Esophagus muscularis mucosa (tissue), 4 donors: ENCODE data around the gene MTMR8.

Experiments
- EP300 ChIP-seq: sonication (generic); formaldehyde crosslinking; IDR thresholded peaks from one replicate; pipeline ENCODE4 v1.6.1; 2017; ENCODE audit warnings: antibody characterized with exemption
- POLR2AphosphoS5 ChIP-seq, 2 donors: sonication (generic); formaldehyde crosslinking; IDR thresholded peaks; one replicate each; pipeline ENCODE4 v1.6.1; 2017; ENCODE audit warnings: antibody characterized with exemption in 2 of 2
- TF ChIP-seq, protein P1 (sequence below), 3 experiments: fragments of 200-600 bp in 2 of 3; fragments of 450-650 bp in 1 of 3; sonication (generic) in 2 of 3; IDR thresholded peaks; one replicate each; pipeline ENCODE4 v1.5.1; 2017 to 2019; ENCODE audit warnings: antibody characterized with exemption in 3 of 3, mild to moderate bottlenecking in 2 of 3, moderate library complexity in 1 of 3

- TF ChIP-seq, protein P1, sequence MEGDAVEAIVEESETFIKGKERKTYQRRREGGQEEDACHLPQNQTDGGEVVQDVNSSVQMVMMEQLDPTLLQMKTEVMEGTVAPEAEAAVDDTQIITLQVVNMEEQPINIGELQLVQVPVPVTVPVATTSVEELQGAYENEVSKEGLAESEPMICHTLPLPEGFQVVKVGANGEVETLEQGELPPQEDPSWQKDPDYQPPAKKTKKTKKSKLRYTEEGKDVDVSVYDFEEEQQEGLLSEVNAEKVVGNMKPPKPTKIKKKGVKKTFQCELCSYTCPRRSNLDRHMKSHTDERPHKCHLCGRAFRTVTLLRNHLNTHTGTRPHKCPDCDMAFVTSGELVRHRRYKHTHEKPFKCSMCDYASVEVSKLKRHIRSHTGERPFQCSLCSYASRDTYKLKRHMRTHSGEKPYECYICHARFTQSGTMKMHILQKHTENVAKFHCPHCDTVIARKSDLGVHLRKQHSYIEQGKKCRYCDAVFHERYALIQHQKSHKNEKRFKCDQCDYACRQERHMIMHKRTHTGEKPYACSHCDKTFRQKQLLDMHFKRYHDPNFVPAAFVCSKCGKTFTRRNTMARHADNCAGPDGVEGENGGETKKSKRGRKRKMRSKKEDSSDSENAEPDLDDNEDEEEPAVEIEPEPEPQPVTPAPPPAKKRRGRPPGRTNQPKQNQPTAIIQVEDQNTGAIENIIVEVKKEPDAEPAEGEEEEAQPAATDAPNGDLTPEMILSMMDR (IDR thresholded peaks at IDR 0.05), result no peak
- TF ChIP-seq POLR2AphosphoS5 (IDR thresholded peaks at IDR 0.05) (no peak), EP300 (no peak)
These were observed 81.6 kb downstream of the MTMR8 start for GRCh38 chrX:64313624-64314023.
